ENCODE results near the gene TTLL12.

The TTLL12 gene

DNA sequence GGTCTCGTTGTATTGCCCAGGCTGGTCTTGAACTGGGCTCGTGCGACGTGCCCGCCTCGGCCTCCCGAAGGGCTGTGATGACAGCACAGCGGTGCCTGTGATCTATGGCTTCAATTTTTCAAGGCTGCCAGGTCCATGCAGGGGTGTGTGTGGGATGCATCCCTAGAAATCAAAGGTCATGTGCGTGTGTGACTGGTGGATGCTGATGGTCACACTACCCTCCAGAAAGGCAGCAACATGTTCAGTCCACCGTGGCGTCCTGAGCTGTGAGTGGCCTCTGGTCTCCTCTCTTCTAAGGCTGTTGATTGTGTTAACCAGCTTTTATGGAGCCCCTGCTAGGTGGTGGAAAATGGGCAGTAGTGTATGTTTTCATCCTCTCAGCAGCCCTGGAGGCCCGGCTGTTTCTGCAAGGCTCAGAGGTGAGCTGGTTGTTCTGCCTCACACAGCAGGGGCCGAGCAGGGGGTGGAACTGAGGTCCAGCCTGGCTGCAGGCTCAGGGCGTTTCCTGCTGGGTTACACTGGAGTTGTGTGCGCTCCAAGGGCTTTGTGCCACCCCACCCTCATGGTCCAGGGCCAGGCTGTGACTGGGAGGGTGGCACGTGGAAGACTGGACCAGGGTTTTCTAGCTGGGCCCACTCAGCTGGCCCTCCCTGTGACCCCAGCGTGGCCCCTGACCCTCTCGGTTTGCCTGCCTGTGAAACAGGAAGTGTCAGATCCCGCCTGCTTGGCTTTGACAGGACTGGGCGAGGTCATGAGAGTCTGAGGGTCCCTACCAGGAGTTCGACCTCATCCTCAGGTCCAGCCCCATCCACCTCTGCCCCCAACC is 68.7 kb downstream of the TTLL12 start:
- no peak for DNase-seq

DNA sequence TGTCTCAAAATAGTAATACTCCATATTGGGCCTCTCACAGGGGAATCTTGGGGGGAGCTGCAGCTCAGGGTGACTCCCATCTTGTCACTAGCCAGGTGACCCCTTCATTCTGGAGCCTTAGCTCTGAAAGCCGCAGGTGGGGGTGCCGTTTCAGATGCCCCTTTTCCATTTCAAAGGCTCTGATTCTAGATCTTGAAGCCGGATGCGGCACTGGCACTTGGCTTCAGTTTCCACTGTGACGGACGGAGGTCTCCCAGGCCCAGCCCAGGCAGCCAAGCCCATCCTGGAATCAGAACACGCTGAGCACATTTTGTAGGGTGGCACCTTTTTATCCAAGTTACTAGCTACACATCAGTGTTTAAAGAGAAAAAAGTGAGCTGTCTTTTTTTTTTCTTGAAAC is 70.0 kb downstream of the TTLL12 start:
- DNase-seq = no peak
